H1 (cell line): Measurements from ENCODE around the gene WDR38. TPM values are rescaled to one million over a fixed set of nuclear protein-coding genes. Genes with fewer than 3 reads are reported as not detected.

Experiments
- ATF3 ChIP-seq: IDR thresholded peaks from 2 replicates; pipeline ENCODE4 v1.6.1; 2011; ENCODE audit warnings: low read depth, mild to moderate bottlenecking, low read length; ENCODE audit not compliant: insufficient read depth
- CTCF ChIP-seq, 3 experiments: IDR thresholded peaks; 1 replicate in 2 of 3; 2 replicates in 1 of 3; pipeline versions ENCODE4 v1.5.1 to v1.6.1; 2011; ENCODE audit warnings: low read length in 3 of 3, mild to moderate bottlenecking in 3 of 3, inconsistent platforms in 2 of 3, low read depth in 1 of 3, moderate library complexity in 1 of 3; ENCODE audit not compliant: insufficient read depth in 1 of 3; ENCODE audit errors: control extremely low read depth in 1 of 3
- EZH2 ChIP-seq: fragments of 200-600 bp; sonication (generic); IDR thresholded peaks from 2 replicates; pipeline ENCODE4 v1.7.1; 2012; ENCODE audit warnings: low read depth, mild to moderate bottlenecking, moderate library complexity, low read length, inconsistent platforms; ENCODE audit not compliant: severe bottlenecking
- GABPA ChIP-seq: IDR thresholded peaks from 2 replicates; pipeline ENCODE4 v1.6.1; 2011; ENCODE audit warnings: mild to moderate bottlenecking, low read length, moderate library complexity, borderline replicate concordance; ENCODE audit not compliant: insufficient read depth
- SIN3A ChIP-seq, 2 experiments: IDR thresholded peaks in 1 of 2; conservative IDR thresholded peaks in 1 of 2; 2 replicates each; pipeline ENCODE4 v1.6.1; 2011 to 2012; ENCODE audit warnings: low read length in 2 of 2, improper control_type of control experiment in 1 of 2, low read depth in 1 of 2, mild to moderate bottlenecking in 1 of 2
- SRF ChIP-seq: IDR thresholded peaks from 2 replicates; pipeline ENCODE4 v1.6.1; 2011; ENCODE audit warnings: mild to moderate bottlenecking, low read depth, low read length, moderate library complexity
- TAF1 ChIP-seq: IDR thresholded peaks from 2 replicates; pipeline ENCODE4 v1.6.1; 2011; ENCODE audit warnings: mild to moderate bottlenecking, low read depth, low read length
- polyA plus RNA-seq, 7 experiments: library from polyadenylated mRNA; depleted of rRNA in 3 of 7; stranded (reverse) in 5 of 7; unstranded in 2 of 7; fragments of >200 nt in 5 of 7; fragments of 200-250 nt in 2 of 7; gene quantifications; 1 replicate in 5 of 7; 2 replicates in 1 of 7; 4 replicates in 1 of 7; pipeline versions ENCODE4 v1.2.1 to v1.2.3, GENCODE V29; 2011 to 2013; ENCODE audit warnings: missing spikeins in 2 of 7, mixed read lengths in 2 of 7
- total RNA-seq: library from RNA; stranded (reverse); fragmentation: NEBNext Ultra II Directional; extraction: Animal tissue kit (Norgen Biotek cat#: 25700); gene quantifications from 2 replicates; pipeline ENCODE4 v1.2.1, GENCODE V29; 2021

Gene WDR38
- total and polyA plus RNA-seq, 2 of the 8 experiments (the other 6 are each of a cell fraction or from before 2014, with no cell fraction given) = not detected

- TF ChIP-seq GABPA = no peak
- no peak for TF ChIP-seq SRF
- no peak for TF ChIP-seq ATF3
- TF ChIP-seq CTCF (IDR thresholded peaks at IDR 0.05; ENCODE audit: control extremely low read depth in 1 of 3, insufficient read depth in 1 of 3, low read depth in 1 of 3, low read length in 3 of 3) = peak in 2 of 3 experiments; percentile 73 to 91; a peak in 3 of 4 replicates
- peak in 1 of 2 experiments; percentile 84; a peak in 1 of 4 replicates for TF ChIP-seq SIN3A (conservative IDR thresholded peaks at IDR 0.05 in 1 of 2, IDR thresholded peaks at IDR 0.05 in 1 of 2; ENCODE audit: low read depth in 1 of 2, low read length in 2 of 2)
- no peak for TF ChIP-seq TAF1
- no peak for TF ChIP-seq EZH2
These were observed at the start of gene WDR38 (continued) for GRCh38 chr9:124852829-124853531.
